Measurements from ENCODE around the gene FDPS.

DNA sequence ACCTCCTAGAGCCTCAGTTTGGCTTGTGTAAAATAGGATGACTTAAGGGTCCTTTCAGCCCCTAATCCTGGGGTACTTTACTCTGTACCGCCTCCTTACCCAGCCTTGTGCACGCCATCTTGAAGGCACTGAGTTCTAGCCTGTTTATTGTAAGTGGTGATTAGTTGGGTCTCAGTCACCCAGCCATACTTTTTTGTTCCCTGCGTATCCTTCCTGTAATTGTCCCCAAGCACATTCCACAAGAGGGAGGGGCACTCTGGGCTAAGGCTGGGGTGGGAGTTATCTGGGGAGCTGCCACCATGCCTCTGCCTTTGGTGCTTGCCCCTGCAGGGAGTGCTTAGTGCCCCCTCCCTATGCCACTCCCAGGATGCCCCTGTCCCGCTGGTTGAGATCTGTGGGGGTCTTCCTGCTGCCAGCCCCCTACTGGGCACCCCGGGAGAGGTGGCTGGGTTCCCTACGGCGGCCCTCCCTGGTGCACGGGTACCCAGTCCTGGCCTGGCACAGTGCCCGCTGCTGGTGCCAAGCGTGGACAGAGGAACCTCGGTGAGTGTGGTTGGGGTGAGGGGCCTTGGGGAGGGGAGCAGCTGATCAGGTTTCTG lies 856 bp downstream of the FDPS start:
- no peak; the same call in 1 of the 2 replicates for TF ChIP-seq POLR2AphosphoS5 (IDR thresholded peaks at IDR 0.05; ENCODE audit: low read depth, low read length)
- TF ChIP-seq POLR2A (IDR thresholded peaks at IDR 0.05; ENCODE audit: low read depth, low read length): no peak; the same call in 1 of the 2 replicates
